ENCODE measurements around the gene FMN1.

FMN1 gene

GRCh38 chr15:33152502-33153109 lies 41.9 kb downstream of the FMN1 start:
- H3F3A ChIP-seq (ENCODE audit: control insufficient read depth, insufficient read depth), result no peaks in the 10 kb centered on the region; the same call in 1 of the 2 replicates
- H3K36me3 ChIP-seq (ENCODE audit: control insufficient read depth, low read length), result no peaks in the 10 kb centered on the region
- H3K9me3 ChIP-seq (ENCODE audit: control insufficient read depth, insufficient read depth, low read length), result no peaks in the 10 kb centered on the region
- no peaks in the 10 kb centered on the region for H3K4me1 ChIP-seq (ENCODE audit: control insufficient read depth, low read length)
- no peaks in the 10 kb centered on the region for H3K79me2 ChIP-seq (ENCODE audit: control insufficient read depth, low read length)
- H4K20me1 ChIP-seq (ENCODE audit: control insufficient read depth, insufficient read depth, low read depth, low read length), result no peaks in the 10 kb centered on the region
- no peak overlapping the region for H3K27ac ChIP-seq (ENCODE audit: low read depth, low read length)
- TF ChIP-seq CTCF (IDR thresholded peaks at IDR 0.05; ENCODE audit: low read depth, low read length, poor library complexity, severe bottlenecking), result no peak
- TF ChIP-seq EZH2phosphoT487 (IDR thresholded peaks at IDR 0.05; ENCODE audit: borderline replicate concordance, low read length), result no peak
- no peak overlapping the region for H3K4me3 ChIP-seq (ENCODE audit: low read length)
- no peak overlapping the region for H3K4me2 ChIP-seq (ENCODE audit: low read length)
- H3K9me2 ChIP-seq (replicated peaks; ENCODE audit: control insufficient read depth, low read length), result no peaks in the 10 kb centered on the region
- H3K27me3 ChIP-seq (ENCODE audit: control insufficient read depth, low read length), result 0 out of 2 replicates have a peak, but pooled peaks cover 4% of the 10 kb centered on the region

- Histone ChIP-seq H3K27me3 (ENCODE audit: control insufficient read depth, low read length) (0 out of 2 replicates have a peak, but pooled peaks cover 4% of the 10 kb centered on the region), H4K20me1 (ENCODE audit: control insufficient read depth, insufficient read depth, low read depth, low read length) (no peaks in the 10 kb centered on the region), H3K79me2 (ENCODE audit: control insufficient read depth, low read length) (no peaks in the 10 kb centered on the region), H3K9me3 (ENCODE audit: control insufficient read depth, insufficient read depth, low read length) (no peaks in the 10 kb centered on the region), H3K4me1 (ENCODE audit: control insufficient read depth, low read length) (no peaks in the 10 kb centered on the region), H3F3A (ENCODE audit: control insufficient read depth, insufficient read depth) (no peaks in the 10 kb centered on the region; the same call in 1 of the 2 replicates), H3K27ac (ENCODE audit: low read depth, low read length) (no peak overlapping the region), H3K4me2 (ENCODE audit: low read length) (no peak overlapping the region), H3K36me3 (ENCODE audit: control insufficient read depth, low read length) (no peaks in the 10 kb centered on the region), H3K9me2 (replicated peaks; ENCODE audit: control insufficient read depth, low read length) (no peaks in the 10 kb centered on the region), H3K4me3 (ENCODE audit: low read length) (no peak overlapping the region)
- no peak for TF ChIP-seq CTCF (IDR thresholded peaks at IDR 0.05; ENCODE audit: low read depth, low read length, poor library complexity, severe bottlenecking)
- no peak for TF ChIP-seq EZH2phosphoT487 (IDR thresholded peaks at IDR 0.05; ENCODE audit: borderline replicate concordance, low read length)
Observed at GRCh38 chr15:33150971-33151370, 43.5 kb downstream of the FMN1 start.

- H3K4me3 ChIP-seq (ENCODE audit: low read length), result no peak overlapping the region
- no peaks in the 10 kb centered on the region for H3K9me3 ChIP-seq (ENCODE audit: control insufficient read depth, insufficient read depth, low read length)
- TF ChIP-seq CTCF (IDR thresholded peaks at IDR 0.05; ENCODE audit: low read depth, low read length, poor library complexity, severe bottlenecking) (no peak), EZH2phosphoT487 (IDR thresholded peaks at IDR 0.05; ENCODE audit: borderline replicate concordance, low read length) (no peak)
- 0 out of 2 replicates have a peak, but pooled peaks cover 4% of the 10 kb centered on the region for H3K27me3 ChIP-seq (ENCODE audit: control insufficient read depth, low read length)
- no peak overlapping the region for H3K4me2 ChIP-seq (ENCODE audit: low read length)
- H4K20me1 ChIP-seq (ENCODE audit: control insufficient read depth, insufficient read depth, low read depth, low read length), result no peaks in the 10 kb centered on the region
- no peaks in the 10 kb centered on the region for H3K36me3 ChIP-seq (ENCODE audit: control insufficient read depth, low read length)
- no peaks in the 10 kb centered on the region for H3K79me2 ChIP-seq (ENCODE audit: control insufficient read depth, low read length)
- H3K9me2 ChIP-seq (replicated peaks; ENCODE audit: control insufficient read depth, low read length), result no peaks in the 10 kb centered on the region
- no peaks in the 10 kb centered on the region for H3K4me1 ChIP-seq (ENCODE audit: control insufficient read depth, low read length)
- no peak overlapping the region for H3K27ac ChIP-seq (ENCODE audit: low read depth, low read length)
- H3F3A ChIP-seq (ENCODE audit: control insufficient read depth, insufficient read depth), result no peaks in the 10 kb centered on the region; the same call in 1 of the 2 replicates
Observed at GRCh38 chr15:33150431-33150941, 44.0 kb downstream of the FMN1 start.

Data from DOHH2 (cell line).